GM19468 (cell line): Measurements from ENCODE around the gene C20orf96.
A peak's percentile ranks its signal among the peaks of the same experiment; 100 is the strongest.

Source experiments
- ATAC-seq: cut with Tn5 transposase; IDR thresholded peaks from one replicate; pipeline ENCODE4 v1.9.1; 2021; ENCODE audit warnings: mild to moderate bottlenecking, moderate library complexity, moderate number of reproducible peaks; ENCODE audit not compliant: unreplicated experiment; ENCODE audit errors: extremely low read depth

The C20orf96 gene

DNA sequence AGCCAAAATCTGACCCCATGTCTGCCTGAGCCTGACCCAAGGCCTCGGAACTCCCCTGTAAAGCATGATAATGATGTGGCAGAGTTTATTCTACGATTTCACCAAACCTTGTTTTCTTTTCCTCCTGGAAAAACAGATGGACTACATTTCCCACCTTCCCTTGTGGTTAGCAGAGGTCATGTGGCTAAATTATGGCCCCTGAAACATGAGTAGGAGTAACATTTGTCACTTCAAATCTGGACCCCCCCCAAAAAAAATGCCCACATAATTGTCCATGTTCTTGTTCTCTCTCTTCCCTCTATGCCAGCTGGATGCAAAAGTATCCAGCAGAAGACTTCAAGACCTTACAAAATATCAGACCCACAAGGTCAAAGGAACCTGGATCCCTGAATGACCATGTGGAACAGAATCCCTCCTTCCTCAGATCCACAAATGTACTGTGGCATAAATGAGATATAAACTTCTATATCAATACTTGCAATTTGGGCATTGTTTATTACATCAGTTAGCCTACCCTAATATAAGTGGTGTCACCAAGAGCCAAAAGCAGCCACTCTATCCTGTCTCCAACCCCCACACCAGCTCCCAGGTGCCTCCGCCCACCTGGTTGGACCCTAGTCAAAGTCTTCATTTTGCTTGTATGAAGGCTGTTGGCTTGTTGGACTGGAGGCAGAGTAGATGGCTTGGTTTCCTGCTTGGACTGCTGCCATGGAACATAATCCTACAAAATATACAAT lies 1.4 kb downstream of the C20orf96 start:
- no peak for ATAC-seq

DNA sequence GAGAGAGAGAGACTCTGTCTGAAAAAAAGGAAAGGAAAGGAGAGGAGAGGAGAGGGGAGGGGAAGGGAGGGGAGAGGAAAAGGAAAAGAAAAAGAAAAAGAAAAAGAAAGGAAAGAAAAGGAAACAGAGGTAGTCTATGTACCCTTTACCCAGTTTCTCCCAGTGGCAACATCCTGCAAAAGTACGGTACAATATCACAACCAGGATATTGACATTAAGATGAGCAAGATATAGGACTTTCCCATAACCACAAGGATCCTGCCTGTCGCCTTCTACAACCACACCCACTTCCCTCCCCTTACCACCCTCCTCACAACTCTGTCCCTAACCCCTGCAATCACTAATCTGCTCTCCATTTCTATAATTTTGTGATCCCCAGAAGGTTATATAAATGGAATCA lies 4.0 kb downstream of the C20orf96 start:
- no peak for ATAC-seq

DNA sequence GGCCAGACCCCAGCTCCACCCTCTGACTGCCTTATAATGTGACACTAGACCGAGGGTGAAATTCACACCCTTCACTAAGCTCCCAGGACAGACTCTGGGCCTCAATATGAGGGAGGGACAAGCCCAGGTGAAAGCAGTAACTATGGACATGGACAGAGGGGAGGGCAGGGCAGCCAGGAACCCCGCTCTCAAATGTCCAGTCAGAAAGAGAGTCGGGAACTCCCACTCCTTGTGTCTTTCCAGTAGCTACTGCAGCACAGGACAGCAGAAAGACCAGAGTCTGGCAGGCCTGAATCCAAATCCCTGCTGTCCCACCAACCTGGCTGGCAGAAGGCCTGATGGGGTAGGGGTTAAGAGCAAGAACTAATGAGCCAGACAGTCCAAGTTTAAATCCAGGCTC lies 6.4 kb downstream of the C20orf96 start:
- no peak for ATAC-seq

DNA sequence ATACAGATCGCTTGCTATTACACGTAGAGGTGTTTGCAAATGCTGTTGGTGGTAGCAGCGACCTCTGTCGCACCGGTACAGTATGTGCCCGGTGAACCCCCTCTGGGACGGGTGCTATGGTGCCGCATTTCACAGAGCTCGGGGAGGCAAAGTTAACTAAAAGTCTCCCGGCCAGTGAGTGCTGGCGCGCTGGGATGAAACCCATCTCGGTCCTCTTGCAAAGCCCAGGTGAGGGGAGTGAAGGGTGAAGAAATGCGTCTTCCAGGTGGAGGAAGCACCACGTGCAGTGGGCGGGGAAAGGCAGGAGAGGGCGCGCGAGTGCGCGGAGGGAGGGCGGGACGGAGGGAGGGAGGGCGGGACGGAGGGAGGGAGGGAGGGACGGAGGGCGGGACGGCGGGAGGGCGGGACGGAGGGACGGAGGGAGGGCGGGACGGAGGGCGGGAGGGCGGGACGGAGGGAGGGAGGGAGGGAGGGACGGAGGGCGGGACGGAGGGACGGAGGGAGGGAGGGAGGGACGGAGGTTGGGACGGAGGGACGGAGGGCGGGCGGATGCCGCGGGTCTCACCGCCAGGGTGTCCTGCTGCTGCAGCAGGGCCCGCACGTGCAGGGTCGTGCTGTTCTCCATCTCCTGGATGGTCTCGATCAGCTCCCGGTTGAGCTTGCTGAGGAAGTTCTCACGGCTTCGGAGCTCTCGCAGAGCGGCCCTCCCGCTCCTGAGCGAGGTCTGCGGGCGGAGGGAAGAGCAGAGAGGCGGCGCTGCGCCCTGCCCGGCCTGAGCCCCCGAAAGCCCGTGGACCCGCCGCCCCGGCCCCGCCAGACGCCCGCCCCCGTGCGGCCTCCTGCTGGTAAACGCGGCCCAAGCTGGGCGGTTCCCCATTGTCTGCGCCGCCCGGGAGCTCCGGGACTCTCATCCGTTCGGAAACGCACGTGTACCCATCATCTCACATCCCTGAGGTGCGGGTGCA lies 11.7 kb downstream of the C20orf96 start:
- no peak for ATAC-seq

DNA sequence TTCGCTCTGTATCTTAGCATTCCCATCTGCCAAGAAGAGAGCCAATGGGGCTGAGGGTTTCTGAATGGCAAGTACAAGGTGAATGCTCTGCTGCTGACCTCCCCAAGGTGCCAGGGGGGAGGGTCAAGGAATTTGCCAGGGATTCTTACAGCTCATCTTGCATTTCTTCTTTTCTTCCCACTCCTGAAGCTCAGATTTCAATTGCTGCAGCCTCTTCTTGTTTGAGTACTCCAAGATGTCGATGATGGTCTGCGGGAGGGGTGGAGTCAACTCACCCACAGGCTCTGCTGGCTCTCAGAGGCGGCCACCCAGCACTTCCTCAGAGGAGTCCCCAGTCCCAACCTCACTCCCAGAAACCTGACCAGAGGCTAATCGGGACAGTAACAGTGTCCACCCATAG lies 12.4 kb downstream of the C20orf96 start:
- no peak for ATAC-seq

DNA sequence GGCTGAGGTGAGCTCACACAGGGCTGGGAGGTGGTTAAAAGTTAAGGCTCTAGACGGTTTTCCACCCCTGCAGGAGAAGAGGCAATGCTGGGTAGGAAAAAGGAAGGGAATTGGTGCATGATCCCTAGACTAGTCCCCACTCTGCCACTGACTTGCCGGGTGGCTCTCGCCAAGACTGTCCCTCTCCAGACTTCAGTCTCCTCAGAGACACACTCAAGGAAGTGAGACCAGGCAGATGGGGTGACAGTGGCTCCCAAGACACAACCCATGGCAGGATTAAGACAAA lies 13.1 kb downstream of the C20orf96 start:
- no peak for ATAC-seq

DNA sequence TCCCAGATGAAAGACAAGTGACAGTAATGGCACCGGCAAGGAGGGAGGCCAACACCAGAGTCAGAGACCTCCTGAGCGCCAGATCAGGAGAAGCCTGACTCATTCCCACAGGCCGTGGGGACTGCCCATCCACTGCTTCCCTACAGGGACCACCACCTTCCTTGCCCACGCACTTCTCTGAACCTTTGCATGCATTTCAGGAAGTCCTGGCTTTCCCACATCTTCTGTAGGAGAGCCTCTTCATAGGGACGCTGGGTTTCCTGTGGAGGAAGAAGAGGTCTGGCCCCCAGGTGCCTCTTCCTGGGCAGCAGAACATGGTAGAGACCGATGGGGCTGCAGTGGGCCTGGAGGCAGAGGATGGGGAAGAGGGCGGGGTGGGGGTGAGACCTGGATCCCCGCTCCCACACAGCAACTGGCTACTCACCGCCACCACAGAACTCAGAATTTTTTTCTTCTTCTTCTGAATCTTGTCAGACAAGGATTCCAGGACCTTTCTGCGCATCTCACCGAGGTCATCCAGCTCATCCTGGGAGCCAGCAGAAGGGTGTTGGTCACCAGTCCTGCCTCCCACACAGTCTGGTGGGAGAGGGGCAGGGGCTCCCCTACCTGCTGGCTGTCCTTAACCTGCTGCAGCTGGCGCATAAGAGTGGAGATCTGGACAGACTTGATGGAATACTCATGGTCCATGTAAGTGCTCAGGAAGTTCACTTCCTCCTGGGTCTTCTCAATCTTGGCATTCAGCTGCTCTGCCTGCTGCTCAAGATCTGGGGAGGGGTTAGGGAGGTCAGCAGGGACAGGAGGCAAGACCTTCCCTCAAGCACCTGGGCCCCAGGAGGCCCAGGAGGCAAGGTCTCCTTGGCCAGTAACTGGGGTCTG lies 13.7 kb downstream of the C20orf96 start:
- no peak for ATAC-seq

DNA sequence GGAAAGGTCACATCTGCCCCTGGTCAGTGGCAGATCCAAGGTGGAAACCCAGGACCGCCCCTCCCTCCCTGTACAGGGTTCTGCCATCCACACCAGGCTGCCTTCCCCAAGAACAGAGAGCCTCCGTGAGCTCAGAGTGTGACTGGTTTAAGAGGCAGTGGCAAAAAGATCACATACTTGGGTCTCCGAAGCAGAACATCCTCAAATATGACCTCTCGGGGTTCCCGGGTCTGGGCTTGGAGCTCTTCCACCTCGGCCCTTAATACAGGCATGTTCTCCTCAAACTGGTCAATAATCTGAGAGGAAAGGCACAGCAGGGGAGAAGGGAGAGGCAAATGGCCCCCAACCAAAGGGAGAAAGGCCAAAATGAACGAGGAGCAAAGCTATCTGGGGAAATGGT lies 14.8 kb downstream of the C20orf96 start:
- ATAC-seq, result no peak

DNA sequence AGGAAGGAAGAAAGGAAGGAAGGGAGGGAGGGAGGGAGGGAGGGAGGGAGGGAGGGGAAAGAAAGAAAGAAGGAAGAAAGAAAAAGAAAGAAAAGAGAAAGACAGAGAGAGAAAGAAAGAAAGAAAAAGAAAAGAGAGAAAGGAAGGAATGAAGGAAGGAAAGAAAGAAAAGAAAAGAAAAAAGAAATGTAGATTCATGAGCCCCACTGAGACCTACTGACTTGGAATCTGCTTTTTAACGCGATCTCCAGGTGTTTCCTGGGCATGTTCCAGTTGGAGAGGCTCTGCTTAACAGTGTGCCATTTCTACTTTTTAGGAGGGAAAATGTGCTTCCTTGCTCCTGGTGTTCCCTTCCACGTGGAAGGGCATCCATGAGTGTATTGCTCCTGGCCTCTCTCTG lies 16.7 kb downstream of the C20orf96 start:
- no peak for ATAC-seq

DNA sequence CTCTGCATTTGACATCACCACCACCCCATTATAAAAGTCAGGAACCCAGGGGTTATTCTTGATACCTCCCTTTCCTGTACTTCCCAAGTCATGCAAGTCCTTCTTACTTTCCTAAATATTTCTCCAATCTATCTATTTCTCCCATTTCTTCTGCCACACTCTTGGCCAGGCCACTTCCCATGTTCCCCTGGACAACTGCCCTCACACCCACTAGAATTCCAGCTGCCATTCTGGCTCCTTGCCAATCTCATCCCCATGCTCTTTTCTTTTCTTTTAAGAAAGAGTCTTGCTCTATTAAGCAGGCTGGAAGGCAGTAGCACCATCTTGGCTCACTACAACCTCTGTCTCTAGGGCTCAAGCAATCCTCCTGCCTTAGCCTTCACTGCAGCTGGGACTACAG lies 17.8 kb downstream of the C20orf96 start:
- ATAC-seq, result no peak

DNA sequence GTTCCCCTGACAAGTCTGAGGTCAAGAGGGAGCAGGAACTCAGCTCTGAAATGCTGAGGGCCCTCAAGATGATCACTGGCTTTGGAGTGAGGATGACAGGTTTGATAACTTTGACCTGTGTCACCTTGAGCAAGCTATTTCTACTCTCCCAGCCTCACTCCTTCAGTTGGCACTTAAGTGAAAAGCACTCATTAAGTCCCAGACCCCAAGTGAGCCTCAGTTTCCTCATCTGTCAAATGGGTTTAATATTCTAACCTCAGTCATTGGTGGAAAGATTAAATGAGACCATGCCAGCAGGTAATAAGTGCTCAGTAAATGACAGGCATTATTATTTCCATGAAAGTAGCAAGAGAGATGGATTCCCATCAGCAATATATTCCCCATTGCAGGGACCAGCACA lies 19.0 kb downstream of the C20orf96 start:
- no peak for ATAC-seq

DNA sequence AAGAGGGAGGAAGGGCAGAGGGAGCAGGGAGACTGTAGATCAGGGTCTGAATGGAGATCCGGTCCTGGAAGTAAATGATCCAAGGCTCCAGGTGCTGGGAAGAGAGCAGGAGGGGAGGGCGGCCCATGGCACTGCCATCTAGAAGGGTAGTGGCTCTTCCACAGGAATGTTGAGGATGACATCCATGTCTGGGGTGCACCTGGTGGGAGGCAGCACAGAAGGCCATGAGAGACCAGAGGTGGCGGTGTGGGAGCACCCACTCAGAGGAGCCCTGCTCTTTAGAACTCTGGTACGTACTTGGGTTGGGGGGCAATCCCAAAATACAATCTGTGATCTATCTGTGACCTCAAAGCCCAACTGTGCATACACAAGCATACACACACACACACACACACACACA lies 19.5 kb downstream of the C20orf96 start:
- ATAC-seq, result no peak

DNA sequence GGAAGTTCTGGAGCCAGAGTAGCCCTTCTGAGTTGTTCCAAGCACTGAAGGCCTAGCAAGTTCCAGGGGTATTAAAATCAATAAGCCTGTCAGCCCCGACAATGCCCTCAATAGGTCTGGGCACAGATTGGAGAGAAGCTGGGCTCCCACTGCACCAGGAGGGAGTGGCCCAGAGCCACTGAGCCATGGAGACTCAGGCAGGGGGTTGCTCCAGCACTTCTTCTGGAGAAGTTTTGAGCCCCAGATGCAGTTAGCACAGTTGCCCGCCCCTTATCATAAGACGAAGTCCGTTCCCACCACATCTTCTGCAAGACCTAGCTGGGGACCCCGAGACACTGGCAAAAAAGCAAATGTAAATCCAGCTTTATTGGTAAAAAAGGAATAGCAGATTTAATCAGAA lies 20.0 kb downstream of the C20orf96 start:
- no peak for ATAC-seq

DNA sequence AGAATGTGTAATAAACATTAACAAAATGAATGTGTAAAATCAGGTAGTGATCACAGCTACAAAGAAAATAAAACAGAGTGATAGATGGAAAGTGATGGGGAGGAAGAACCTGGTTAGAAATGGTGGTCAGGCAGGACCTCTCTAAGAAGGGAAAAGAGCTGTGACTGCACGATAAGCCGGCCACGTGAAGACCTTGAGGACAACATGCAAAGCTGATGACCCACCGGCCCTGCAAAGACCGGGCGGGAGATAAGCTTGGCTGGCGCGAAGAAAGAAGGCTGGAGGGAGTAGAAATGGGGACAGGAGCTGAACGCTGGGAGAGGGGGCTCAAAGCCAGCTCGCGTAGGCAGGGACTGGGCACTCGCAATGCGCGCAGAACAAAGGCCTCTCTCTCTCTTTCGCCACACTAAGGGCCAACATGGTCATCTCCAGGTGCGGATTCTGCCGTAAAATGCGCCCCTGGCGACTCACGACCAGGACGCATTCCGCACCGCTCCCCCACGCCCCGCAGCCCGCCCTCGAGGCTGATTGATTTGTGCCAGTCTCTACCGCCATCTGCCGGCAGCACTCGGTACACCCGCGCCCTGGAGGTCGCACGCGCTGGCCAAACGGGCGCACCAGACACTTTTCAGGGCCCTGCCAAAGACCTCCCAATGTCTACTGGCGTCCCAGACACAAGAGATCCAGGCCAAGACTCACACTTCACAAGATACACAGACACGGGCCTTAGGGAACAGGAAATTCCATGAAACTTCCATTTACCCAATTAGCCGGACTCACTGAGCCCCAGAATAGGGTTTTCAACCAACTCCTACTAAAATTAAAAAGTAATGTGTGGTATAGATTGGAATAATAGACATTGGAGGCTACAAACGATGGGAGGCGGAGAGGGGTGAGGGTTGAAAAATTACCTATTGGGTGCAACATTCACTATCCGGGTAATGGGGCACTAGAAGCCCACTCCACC lies 23.7 kb downstream of the C20orf96 start:
- ATAC-seq, result peak; percentile 34

DNA sequence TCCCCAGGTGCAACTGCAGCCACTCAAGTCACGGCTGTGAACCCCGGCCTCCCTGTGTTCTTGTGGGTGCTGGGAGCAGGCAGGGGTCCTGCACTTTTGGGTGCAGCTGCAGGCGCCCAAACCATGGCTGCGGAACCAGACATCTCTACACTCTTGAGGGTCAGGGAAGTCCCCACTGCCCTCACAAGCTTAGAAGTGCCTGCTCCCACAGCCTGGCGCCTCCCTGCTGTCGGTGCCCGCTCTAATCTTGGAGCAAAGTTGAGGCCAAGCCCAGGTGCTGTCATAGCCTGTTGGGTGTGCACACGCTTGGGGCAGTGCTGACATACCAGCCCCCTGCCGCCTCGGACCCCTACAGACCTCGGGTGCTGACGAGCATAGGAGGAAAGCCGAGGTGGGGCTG lies 26.8 kb downstream of the C20orf96 start:
- ATAC-seq, result no peak

DNA sequence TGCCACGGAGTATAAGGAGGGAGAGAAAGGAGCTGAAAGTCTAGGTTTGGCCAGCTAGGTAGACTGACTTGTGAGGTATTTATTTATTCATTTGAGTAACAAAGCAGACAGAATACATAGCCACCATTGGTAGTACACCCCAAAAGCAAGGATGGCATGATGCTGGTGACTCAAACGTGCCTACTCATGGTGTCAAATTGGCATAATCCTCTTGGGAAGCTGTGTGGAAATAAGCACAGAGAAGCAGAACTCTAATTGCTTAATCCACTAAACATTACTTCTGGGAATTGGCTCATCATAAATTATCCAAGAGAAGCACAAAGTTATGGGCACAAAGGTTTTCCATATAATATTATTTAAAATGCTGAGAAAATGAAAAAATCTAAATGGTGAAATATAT lies 30.6 kb downstream of the C20orf96 start:
- ATAC-seq, result no peak

DNA sequence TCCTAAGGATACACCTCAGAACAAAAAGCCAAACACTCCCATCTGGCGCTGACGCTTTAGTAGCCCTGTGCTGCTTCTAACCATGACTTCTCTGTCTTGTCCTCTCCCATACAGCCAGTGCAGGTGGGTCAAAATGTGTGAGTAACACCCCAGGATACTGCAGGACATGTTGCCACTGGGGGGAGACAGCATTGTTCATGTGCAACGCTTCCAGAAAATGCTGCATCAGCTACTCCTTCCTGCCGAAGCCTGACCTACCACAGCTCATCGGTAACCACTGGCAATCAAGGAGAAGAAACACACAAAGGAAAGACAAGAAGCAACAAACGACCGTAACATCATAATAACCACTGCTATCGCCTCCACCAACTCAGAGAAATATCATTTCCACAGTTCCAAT lies 31.6 kb downstream of the C20orf96 start:
- ATAC-seq, result no peak

DNA sequence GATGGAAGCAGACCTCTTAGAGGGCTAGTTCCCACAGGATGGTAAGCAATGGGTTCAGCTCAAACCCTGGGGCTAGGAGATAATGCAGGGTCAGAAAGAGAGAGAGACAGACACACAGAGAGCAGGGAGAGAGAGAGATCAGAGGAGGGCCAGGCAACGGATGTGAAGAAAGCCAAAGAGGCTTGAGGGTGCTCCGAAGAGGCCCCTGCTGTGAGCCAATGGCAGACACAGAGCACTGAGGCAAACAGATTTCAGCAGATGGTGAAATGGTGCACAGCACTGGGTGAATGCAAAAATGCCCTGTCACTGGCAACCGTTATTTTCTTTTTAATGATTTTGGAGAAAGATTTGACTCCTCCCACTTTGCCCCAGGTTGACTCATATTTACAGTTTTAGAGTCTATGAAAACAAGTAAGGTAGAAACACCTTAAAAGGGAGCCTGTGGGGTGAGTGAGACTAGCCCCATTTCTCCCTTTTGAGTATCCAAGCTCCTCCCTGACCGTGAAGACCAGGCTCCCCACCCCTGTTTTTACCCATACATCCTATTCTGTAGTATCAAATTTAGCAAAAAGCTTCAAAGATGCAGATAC lies 32.2 kb downstream of the C20orf96 start:
- ATAC-seq, result no peak

DNA sequence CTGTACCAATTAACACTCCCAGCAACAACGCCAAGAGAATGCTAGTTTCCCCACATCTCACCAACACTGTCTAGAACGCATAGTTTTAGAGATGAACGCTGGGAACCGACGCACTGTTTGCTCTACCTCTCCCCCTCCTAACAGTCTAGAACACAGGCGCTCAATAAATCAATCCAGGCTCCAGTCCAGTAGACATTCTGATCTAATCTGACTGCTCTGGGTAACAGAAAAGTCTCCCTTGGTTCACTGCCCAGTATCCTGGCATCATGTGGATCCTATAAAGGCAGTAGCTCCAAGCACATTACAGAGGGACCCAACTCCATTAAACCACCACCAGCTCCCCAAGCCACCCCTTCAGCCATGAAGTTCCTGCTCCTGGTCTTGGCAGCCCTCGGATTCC lies 33.1 kb downstream of the C20orf96 start, which contains the start of gene DEFB132:
Gene DEFB132, plus strand, starts transcription at position 306 of the 400 bp plus-strand sequence. Its CDS starts 55 bp downstream, at position 361.
- ATAC-seq, result no peak
